ENCODE results near the gene RC3H2. TPM values are rescaled to one million over a fixed set of nuclear protein-coding genes. Genes with fewer than 3 reads are reported as not detected.

Gene RC3H2
- total and polyA plus RNA-seq, 2 of the 13 experiments (the other 11 are each of a cell fraction or from before 2014, with no cell fraction given): 21.0 to 36.4 TPM

DNA sequence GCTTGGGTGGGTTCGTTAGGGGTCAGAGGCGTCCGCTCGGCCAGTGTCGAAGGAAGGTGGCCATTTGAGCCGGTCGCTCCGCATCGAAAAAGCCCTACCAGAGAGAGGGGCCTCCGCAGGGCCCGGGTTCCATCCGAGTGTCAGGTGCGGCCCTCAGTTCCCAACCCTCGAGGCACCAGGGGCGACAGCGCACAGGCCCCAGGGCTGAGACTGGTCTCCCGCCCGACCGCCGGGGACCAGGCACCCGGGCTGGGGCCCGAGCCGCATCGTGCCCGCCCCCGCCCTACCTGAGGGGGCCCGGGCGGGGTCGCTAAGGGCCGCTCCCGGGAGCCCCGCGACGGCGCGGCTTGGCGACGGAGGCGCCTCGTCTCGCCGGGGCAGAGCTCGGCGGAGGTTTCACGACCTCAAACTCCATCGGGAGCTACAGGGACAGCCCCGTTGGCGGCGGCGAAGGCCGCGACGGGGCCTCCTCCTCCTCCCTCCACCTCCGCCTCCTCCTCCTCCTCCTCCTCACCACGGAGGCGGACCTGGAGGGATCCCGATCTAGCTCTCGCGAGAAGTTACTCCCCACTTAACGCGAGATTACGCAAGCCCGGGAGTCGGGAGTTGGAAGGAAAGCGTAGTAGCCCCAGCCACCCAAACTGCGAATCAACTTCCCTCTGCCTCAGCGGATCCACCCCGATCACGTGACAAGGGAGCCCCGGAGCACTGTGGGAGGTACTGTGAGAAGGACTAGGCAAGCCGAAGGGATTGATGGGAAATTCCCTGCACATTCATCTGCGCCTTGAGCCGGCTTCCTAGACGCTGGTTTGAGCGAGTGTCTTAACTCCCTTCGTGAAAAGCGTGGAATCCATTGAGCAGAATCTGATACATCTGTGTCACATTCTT, at the start of gene RC3H2 (continued):
- TF ChIP-seq, protein P1, sequence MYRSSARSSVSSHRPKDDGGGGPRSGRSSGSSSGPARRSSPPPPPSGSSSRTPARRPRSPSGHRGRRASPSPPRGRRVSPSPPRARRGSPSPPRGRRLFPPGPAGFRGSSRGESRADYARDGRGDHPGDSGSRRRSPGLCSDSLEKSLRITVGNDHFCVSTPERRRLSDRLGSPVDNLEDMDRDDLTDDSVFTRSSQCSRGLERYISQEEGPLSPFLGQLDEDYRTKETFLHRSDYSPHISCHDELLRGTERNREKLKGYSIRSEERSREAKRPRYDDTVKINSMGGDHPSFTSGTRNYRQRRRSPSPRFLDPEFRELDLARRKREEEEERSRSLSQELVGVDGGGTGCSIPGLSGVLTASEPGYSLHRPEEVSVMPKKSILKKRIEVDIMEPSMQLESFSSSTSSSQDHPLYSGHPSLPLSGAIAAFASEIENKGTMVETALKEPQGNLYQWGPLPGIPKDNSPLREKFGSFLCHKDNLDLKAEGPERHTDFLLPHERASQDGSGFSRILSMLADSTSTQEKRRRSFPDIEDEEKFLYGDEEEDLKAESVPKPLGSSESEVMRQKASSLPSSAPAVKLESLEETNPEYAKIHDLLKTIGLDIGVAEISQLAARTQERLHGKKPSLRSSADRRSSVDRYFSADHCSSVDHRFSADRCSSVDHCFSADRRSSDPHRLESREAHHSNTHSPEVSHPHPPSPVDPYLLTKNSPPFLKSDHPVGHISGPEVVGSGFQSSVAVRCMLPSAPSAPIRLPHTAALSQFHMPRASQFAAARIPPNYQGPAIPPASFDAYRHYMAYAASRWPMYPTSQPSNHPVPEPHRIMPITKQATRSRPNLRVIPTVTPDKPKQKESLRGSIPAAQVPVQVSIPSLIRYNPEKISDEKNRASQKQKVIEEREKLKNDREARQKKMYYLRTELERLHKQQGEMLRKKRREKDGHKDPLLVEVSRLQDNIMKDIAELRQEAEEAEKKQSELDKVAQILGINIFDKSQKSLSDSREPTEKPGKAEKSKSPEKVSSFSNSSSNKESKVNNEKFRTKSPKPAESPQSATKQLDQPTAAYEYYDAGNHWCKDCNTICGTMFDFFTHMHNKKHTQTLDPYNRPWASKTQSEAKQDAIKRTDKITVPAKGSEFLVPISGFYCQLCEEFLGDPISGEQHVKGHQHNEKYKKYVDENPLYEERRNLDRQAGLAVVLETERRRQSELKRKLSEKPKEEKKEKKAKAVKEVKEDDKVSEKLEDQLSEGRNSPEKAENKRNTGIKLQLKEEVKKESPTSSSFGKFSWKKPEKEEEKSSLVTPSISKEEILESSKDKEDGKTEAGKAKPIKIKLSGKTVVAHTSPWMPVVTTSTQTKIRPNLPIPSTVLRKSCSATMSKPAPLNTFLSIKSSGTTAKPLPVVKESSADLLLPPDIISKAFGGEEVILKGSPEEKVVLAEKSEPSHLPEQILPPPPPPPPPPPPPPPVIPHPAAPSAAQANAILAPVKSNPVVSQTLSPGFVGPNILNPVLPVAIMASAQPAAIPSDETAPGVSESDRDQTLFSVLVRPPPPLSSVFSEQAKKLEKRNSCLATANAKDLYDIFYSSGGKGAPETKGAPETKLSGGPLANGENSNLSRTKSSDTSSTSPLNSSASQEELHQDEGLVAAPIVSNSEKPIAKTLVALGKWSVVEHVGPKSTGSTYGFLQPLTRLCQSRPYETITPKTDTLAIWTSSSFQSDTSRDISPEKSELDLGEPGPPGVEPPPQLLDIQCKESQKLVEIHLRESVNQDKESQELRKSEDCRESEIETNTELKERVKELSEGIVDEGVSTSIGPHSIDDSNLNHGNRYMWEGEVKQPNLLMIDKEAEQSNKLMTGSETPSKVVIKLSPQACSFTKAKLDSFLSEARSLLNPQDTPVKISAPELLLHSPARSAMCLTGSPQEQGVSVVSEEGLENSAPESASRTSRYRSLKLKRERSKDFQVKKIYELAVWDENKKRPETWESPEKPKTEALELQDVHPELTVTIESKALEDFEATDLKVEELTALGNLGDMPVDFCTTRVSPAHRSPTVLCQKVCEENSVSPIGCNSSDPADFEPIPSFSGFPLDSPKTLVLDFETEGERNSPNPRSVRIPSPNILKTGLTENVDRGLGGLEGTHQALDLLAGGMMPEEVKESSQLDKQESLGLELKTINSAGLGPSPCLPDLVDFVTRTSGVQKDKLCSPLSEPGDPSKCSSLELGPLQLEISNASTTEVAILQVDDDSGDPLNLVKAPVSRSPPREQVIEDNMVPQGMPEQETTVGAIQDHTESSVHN (CRISPR knock-in tag; IDR thresholded peaks at IDR 0.05): no peak
- TF ChIP-seq DNMT3B (CRISPR knock-in tag; conservative IDR thresholded peaks at IDR 0.05) (no peak), ZNF180 (CRISPR knock-in tag; IDR thresholded peaks at IDR 0.05; ENCODE audit: borderline replicate concordance, low read depth) (no peak), SRSF9 (IDR thresholded peaks at IDR 0.05; ENCODE audit: borderline replicate concordance, insufficient read depth, low read depth, low read length, poor library complexity, severe bottlenecking) (no peak), SP140L (CRISPR knock-in tag; IDR thresholded peaks at IDR 0.05; ENCODE audit: borderline replicate concordance) (no peak), KDM3A (CRISPR knock-in tag; IDR thresholded peaks at IDR 0.05; ENCODE audit: low read depth) (0 out of 2 replicates have a peak, but pooled peaks have one; percentile 10), SAP130 (CRISPR knock-in tag; IDR thresholded peaks at IDR 0.05; ENCODE audit: low read depth) (peak; percentile 78; the same call in 1 of the 2 replicates), ZNF850 (CRISPR knock-in tag; conservative IDR thresholded peaks at IDR 0.05) (no peak), ZNF547 (CRISPR knock-in tag; IDR thresholded peaks at IDR 0.05) (no peak), ZNF619 (CRISPR knock-in tag; IDR thresholded peaks at IDR 0.05) (no peak), HOXD1 (CRISPR knock-in tag; IDR thresholded peaks at IDR 0.05) (no peak), ZNF484 (CRISPR knock-in tag; IDR thresholded peaks at IDR 0.05; ENCODE audit: borderline replicate concordance, low read depth) (no peak), ZNF780A (CRISPR knock-in tag; IDR thresholded peaks at IDR 0.05) (no peak)
- TF ChIP-seq, protein P2, sequence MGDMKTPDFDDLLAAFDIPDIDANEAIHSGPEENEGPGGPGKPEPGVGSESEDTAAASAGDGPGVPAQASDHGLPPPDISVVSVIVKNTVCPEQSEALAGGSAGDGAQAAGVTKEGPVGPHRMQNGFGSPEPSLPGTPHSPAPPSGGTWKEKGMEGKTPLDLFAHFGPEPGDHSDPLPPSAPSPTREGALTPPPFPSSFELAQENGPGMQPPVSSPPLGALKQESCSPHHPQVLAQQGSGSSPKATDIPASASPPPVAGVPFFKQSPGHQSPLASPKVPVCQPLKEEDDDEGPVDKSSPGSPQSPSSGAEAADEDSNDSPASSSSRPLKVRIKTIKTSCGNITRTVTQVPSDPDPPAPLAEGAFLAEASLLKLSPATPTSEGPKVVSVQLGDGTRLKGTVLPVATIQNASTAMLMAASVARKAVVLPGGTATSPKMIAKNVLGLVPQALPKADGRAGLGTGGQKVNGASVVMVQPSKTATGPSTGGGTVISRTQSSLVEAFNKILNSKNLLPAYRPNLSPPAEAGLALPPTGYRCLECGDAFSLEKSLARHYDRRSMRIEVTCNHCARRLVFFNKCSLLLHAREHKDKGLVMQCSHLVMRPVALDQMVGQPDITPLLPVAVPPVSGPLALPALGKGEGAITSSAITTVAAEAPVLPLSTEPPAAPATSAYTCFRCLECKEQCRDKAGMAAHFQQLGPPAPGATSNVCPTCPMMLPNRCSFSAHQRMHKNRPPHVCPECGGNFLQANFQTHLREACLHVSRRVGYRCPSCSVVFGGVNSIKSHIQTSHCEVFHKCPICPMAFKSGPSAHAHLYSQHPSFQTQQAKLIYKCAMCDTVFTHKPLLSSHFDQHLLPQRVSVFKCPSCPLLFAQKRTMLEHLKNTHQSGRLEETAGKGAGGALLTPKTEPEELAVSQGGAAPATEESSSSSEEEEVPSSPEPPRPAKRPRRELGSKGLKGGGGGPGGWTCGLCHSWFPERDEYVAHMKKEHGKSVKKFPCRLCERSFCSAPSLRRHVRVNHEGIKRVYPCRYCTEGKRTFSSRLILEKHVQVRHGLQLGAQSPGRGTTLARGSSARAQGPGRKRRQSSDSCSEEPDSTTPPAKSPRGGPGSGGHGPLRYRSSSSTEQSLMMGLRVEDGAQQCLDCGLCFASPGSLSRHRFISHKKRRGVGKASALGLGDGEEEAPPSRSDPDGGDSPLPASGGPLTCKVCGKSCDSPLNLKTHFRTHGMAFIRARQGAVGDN (CRISPR knock-in tag; IDR thresholded peaks at IDR 0.05): peak; percentile 97
- TF ChIP-seq, protein P3, sequence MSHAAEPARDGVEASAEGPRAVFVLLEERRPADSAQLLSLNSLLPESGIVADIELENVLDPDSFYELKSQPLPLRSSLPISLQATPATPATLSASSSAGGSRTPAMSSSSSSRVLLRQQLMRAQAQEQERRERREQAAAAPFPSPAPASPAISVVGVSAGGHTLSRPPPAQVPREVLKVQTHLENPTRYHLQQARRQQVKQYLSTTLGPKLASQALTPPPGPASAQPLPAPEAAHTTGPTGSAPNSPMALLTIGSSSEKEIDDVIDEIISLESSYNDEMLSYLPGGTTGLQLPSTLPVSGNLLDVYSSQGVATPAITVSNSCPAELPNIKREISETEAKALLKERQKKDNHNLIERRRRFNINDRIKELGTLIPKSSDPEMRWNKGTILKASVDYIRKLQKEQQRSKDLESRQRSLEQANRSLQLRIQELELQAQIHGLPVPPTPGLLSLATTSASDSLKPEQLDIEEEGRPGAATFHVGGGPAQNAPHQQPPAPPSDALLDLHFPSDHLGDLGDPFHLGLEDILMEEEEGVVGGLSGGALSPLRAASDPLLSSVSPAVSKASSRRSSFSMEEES (CRISPR knock-in tag; IDR thresholded peaks at IDR 0.05): peak; percentile 77
